NCI-H2196 (cell line): ENCODE results near the gene DPP10.

Experiments
- DNase-seq: peaks from one replicate; lab custom pipeline; 2025; ENCODE audit not compliant: unreplicated experiment; lab: John Stamatoyannopoulos, UW

The DPP10 gene

GRCh38 chr2:114789989-114790388 is 347.5 kb downstream of the DPP10 start:
- no peak for DNase-seq

- DNase-seq = no peak
These were observed 355.1 kb downstream of the DPP10 start for GRCh38 chr2:114797540-114797939.

DNA sequence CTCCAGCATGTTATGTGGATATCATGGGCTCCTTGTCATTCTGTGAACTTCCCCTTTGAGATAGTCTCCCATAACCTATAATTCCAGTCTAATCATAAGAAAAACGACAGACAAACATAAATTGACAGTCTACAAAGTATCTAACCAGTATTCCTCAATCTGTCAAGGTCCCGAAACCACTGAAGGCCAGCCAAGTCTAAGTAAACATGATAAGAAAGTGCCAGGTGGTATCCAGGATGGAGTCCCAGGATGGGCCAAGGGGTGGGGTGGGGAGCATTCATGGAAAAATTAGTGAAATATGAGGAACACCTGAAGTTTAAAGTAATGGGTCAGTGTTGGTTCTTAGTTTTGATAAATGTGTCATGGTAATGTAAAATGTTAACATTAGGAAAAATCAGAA is 355.5 kb downstream of the DPP10 start:
- no peak for DNase-seq

- no peak for DNase-seq
These were observed 357.9 kb downstream of the DPP10 start for GRCh38 chr2:114800371-114800770.

DNA sequence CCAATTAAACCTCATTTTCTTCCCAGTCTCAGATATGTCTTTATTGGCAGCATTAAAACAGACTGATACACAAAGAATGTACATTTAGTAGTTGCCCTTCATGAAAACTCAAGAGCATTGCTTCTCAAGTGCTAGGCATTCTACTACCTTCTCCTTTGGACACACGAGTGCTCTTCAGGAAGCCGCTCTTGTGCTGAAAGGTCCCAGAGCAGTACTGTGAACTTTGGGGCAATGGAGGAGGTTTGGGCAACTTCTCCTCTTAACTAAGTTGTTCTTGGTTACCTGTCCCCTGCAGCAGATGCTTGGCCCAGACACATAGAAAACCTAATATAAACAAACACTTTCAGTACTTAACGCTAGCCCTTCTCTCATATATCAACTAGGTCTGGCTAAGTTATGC is 362.8 kb downstream of the DPP10 start:
- DNase-seq = no peak

DNA sequence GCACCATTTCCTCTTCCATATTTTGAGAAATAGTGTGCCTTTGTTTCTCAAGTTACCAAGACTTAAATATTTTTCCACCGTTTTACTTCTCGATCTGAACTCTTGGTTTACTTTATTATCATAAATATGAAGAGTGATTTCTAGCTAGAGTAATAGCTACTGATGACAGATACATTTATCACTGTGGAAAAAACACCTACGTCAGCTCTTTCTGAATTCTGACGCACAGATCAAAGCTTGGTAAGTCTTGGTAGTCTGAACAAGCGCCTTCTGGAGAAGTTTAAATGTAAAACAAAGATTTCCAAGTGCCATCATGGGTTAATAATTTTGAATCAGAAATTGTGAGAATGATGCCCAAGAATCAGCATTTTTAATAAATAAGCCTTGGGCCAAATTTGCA is 367.7 kb downstream of the DPP10 start:
- no peak for DNase-seq

DNA sequence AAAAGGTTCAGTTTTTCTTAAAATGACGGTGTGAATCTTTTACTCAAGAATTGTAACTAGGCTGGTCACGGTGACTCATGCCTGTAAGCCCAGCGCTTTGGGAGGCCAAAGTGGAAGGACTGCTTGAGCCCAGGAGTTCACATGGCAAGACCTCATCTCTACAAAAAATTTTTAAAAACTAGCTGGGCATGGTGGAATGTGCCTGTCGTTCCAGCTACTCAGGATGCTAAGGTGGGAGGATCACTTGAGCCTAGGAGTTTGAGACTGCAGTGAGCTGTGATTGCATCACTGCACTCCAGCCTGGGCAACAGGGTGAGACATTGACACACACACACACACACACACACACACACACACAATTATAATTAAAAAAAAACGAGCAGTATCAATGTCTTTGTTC is 369.8 kb downstream of the DPP10 start:
- DNase-seq = no peak

GRCh38 chr2:114814355-114814754 is 371.9 kb downstream of the DPP10 start:
- no peak for DNase-seq

DNA sequence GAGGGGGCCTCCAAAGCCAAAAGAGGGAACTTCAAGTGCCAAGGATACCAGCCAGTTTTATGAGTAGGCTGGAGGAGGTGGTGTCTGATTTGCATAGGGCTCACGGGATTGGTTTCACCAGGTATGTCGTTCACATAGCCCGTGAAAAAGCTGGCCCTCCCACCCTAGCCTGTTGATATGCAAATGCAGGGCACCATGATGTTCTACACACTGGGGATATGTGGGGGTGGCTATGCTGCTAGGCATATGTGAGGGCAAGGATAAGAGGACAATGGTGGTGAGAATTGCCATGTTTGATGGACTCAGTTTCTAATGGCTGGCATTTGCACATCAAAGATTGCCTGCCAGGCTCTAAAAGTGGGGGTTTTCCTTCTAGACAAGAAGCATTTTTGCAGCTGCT is 378.6 kb downstream of the DPP10 start:
- DNase-seq = no peak

- DNase-seq = no peak
These were observed 401.5 kb downstream of the DPP10 start for GRCh38 chr2:114843963-114844362.

DNA sequence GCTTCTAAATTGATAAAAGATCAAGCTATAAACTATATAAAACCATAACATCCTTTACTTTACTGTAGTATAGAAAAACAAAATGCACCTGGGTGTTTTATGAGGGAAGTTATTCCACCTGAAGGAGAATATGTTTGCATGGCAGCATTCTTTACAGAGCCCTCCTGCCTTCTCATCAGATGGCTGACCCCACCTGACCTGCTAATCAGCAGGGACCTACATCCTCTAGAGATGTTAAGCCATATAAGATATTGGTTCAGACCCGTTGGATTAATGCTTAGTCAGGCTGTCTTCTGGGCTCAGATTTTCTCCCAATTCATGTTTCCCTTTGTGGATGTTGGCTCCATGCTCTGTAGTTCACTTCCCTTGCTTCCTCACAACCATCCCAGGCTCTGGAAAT is 414.8 kb downstream of the DPP10 start:
- no peak for DNase-seq

DNA sequence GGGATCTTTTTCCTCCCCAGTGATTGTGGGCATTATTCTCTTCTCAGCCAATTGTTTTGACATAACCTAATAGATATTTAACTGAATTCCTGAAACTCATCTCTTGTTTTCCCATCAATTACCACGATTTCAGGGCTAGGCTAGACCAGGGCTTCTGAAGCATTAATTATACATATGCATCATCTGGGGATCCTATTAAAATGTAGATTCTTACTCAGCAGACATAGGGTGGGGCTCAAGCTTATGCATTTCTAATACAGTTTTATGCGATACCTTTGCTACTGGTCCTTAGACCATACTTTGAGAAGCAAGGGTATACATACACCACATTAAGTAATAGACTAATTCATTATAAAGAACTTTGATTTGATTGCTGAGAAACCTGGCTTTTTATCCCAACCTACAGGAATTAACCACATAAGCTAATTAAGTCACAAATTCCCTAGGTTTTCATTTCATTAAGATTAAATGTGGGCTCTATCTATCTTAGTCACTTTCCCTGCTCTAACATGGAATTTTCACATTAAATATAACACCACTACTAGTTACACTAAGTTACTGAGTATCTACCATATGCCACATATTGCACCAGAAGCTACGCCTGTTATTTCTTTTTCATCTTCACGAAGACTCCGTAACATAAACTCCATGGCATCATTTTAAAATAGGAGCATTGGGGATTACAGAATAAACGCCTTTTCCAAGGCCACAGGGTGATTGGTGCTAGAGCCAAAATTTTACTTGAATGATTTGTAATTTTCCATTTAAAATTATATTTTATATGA is 417.5 kb downstream of the DPP10 start:
- DNase-seq = no peak

GRCh38 chr2:114862243-114862642 is 419.8 kb downstream of the DPP10 start:
- DNase-seq = no peak

DNA sequence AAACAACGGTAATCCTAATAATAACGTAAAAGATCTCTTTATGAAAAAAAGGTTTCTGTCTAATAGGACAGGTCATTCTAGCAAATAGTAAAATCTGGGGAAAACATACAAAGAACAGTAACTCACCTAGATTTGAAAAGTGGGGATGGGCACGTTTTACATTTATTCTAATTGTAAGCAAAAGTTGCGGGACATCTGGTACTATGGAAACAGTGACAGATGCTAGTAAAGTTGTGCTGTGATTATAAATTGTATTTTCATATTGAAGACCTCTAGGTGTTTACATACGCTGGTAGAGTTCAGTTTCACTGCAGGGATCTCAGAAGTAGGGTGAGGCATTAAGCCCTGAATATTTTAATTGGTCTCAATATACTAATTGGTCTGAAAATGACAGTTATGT is 422.5 kb downstream of the DPP10 start:
- no peak for DNase-seq

GRCh38 chr2:114880046-114880445 is 437.6 kb downstream of the DPP10 start:
- no peak for DNase-seq

GRCh38 chr2:114919985-114920384 is 477.5 kb downstream of the DPP10 start:
- DNase-seq = no peak

GRCh38 chr2:114922076-114922475 is 479.6 kb downstream of the DPP10 start:
- no peak for DNase-seq

DNA sequence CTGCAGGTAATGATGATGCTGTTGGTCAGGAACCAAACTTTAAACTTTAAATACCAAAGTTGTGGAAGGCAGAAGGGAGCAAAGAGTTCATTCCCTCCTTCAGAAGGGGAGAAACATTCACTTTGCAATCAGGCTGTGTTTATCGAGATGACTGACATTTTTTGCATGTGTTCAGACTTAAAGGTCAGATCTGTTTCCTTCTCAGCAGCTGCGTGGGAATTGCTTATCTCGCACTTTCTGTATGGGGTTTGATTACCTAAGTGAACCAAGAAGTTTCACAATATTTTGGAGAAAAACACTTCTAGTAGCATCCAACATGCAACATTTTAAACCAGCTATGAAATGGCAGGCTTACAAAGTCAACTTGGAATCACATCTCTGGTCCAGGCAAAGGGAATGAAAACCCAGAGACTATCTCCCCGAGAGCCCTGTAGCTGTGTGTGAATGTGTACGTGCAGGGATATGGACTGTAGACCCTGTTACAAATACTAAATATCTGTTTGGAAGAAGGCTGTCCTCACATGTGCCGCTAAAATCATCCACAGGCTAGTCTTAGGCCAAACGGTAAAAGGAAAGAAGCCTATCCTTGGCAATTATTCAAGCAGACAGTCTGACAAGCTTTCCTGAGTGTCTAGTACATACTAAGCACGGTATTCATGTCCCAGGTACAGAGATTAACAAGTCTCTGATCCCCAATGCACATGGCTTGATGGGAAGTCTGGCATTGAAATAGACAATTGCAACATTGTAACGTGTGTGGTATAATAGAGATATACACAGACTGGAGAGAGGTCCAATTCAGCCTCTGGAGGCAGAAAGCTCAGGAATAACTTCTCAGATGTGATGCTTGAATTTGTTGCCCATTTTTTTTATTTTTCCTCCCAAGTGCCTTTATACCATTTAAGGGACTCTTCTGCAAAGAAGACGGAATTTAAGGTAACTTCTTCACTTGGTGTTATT is 483.1 kb downstream of the DPP10 start:
- DNase-seq = no peak

- DNase-seq = no peak
These were observed 483.9 kb downstream of the DPP10 start for GRCh38 chr2:114926303-114926702.

- no peak for DNase-seq
These were observed 486.8 kb downstream of the DPP10 start for GRCh38 chr2:114929225-114929624.

DNA sequence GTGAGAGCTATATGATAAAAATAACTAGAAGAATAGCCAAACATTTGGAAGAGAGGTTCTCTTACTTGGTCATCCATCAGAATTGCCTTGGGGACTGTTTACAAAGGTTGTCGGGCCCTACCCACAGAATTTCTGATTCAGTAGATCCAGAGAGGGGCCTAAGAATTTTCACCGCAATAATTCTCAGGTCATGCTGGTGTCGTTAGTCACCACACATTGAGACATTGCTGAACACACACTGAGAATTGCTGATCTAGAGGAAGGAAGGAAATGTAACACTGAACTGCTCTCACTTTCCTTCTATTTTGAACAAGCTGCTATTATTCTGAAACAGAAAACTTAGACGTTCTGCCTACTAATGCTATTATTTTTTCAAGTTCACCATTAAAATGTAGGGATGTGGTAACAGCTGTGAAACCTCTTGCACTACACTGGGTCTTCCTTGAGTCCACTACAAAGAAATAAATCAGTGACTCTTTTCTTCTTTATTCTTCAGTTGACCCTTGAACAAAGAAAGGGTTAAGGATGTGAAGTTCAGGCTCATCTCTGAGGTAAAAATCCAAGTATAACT is 491.3 kb downstream of the DPP10 start:
- DNase-seq = no peak

DNA sequence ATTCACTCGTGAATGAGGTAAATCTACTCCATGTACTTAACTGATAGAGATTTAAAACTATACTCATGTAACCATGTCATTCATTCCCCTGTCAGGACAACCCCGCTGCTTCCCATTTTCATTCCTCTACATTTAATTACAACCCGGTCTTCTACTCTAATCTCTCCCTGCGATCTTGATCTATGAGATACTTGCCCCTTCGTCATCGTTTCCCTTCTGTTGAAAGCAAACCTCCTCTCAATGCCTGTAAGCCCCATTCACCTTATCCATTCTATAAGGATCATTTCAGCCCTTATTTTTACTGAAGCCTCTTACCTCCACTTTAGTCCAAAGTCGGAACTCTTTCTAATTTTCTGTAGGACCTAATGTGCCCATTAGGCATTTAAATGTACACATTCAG is 492.6 kb downstream of the DPP10 start:
- DNase-seq = no peak
